Activated CD8-positive, alpha-beta T cell treated with anti-CD3 and anti-CD28 coated beads for 36 hours (primary cell): Measurements from ENCODE around the gene CTXND1. TPM values are rescaled to one million over a fixed set of nuclear protein-coding genes. Genes with fewer than 3 reads are reported as not detected.

Experiments
- ATAC-seq: fragments of 200-7000 bp; cut with Tn5 transposase; one replicate; pipeline ENCODE4 v1.10.0; 2021; ENCODE audit warnings: mild to moderate bottlenecking, moderate library complexity
- CTCF ChIA-PET: fragments of 350-600 bp; sonication (Branson Sonifier 250); formaldehyde crosslinking; loops from one replicate; lab custom pipeline; 2021; ENCODE audit warnings: antibody characterized with exemption; lab: Charles Lee
- POLR2A ChIA-PET: fragments of 350-600 bp; sonication (Branson Sonifier 250); formaldehyde crosslinking; loops from one replicate; lab custom pipeline; 2021; ENCODE audit warnings: antibody characterized with exemption; lab: Charles Lee
- DNase-seq: peaks from one replicate; pipeline ENCODE4 v3.0.0-alpha.2; 2020
- H3K27ac Mint-ChIP-seq: one replicate; pipeline ENCODE4 v1.8.0; 2021; ENCODE audit warnings: mild to moderate bottlenecking, mixed read lengths
- H3K27me3 Mint-ChIP-seq: one replicate; pipeline ENCODE4 v1.8.0; 2021; ENCODE audit warnings: mixed read lengths
- H3K36me3 Mint-ChIP-seq: one replicate; pipeline ENCODE4 v1.8.0; 2021; ENCODE audit warnings: low read depth, mixed read lengths
- H3K4me1 Mint-ChIP-seq: one replicate; pipeline ENCODE4 v1.8.0; 2021; ENCODE audit warnings: low read depth, mixed read lengths
- H3K4me3 Mint-ChIP-seq: one replicate; pipeline ENCODE4 v1.8.0; 2021; ENCODE audit warnings: mild to moderate bottlenecking, moderate library complexity, mixed read lengths
- H3K9me3 Mint-ChIP-seq: one replicate; pipeline ENCODE4 v1.8.0; 2021; ENCODE audit warnings: mixed read lengths
- CTCF ChIP-seq: fragments of 200-600 bp; IDR thresholded peaks from one replicate; pipeline ENCODE4 v1.8.0; 2022; ENCODE audit warnings: antibody characterized with exemption, mild to moderate bottlenecking
- intact Hi-C: fragments of 100-400 bp; cut with micrococcal nuclease; formaldehyde crosslinking; loops from one replicate; pipeline ENCODE4 v1.10.0; 2022
- total RNA-seq, 2 experiments: library from RNA; stranded (reverse); gene quantifications; one replicate each; pipeline ENCODE4 v1.2.3, GENCODE V29; 2021

The CTXND1 gene
- total RNA-seq, 2 experiments from 2014 or later: not detected

DNA sequence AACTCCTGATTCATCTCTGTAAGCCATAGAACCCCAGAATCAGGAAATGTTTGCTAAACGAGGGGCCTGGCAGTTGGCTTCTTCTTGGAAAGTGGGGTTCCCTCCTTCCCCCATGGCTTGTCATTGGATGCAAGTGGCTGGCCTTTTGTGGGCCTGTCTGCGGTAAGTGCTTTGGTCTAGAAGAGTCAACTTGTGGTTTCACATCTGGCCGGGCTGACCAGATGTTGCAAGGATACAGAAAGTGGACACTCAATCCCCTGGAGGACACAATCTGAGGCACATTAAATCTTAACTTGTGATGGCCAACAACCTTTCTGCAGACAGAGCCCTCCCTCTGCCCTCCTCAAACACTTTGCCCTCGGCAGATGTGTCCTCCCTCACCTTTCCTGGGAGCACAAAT lies 98.1 kb downstream of the CTXND1 start:
- peak overlapping the region; percentile 90 for H3K4me3 Mint-ChIP-seq
- peaks cover 5% of the 10 kb centered on the region for H3K36me3 Mint-ChIP-seq
- no peaks in the 10 kb centered on the region for H3K9me3 Mint-ChIP-seq
- H3K4me1 Mint-ChIP-seq: peaks cover 31% of the 10 kb centered on the region
- DNase-seq: no peak
- peak overlapping the region; percentile 93 for H3K27ac Mint-ChIP-seq
- ChIA-PET CTCF (interaction anchor here (1.4 kb wide), 1 partner anchor 93 kb away, joined by 3 read pairs; no protein-coding TSS in a partner anchor), POLR2A (interaction anchor here (1.0 to 1.2 kb wide), 4 partner anchors 22 to 183 kb away, joined by 3 to 5 read pairs (median 4); partner anchors contain the start of gene BCL2A1)
- no peak for TF ChIP-seq CTCF
- no peak for ATAC-seq
- H3K27me3 Mint-ChIP-seq: no peaks in the 10 kb centered on the region
- intact Hi-C loops: no loop called here

DNA sequence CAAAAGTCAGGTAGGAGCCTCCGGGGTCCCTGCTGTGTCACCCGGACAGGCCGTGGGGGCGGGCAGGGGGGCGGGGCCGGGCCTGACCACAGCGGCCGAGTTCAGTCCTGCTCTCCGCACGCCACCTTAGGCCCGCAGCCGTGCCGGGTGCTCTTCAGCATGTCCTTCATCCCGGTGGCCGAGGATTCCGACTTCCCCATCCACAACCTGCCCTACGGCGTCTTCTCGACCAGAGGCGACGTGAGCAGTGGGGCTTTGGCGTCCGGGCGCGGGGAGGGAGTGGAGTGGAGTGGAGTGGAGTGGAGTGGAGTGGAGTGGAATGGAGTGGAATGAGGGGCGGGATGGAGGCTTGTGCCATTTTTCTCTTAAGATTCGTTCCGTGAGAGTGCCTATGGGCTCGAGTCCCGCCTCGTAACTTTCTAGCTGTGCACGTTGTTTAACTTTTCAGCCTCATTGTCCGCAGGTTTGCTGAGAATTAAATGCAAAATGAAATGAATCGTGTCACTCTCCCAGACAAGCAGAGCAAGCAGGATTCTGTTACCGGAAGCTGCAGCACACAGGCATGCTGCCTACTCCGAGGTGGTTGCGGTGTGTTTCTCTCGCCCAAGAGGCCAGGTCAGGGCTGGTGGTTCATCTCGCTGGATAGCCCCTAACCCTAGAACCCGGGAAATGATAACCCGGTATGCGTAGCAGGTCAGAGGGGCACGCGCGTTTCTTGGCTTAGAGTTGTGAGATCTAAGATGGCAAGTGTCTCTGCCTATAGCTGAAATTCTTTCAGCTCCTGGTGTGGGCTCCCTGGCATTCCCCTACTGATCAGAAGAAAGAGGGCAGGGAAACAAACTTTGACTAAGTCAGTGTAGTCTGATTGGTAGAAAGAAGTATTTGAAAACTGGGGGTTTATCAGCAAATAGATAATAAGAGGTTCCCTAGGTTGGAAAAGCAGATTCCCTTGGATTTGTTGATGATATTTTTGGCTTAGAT lies 98.8 kb downstream of the CTXND1 start, which contains the start of gene FAH:
Gene FAH (plus strand): TSS at position 104 of the 981 bp plus-strand sequence. CDS start 56 bp downstream, at position 160.
- H3K27ac Mint-ChIP-seq: peak within 1 kb of the TSS; percentile 93
- ATAC-seq (peak; percentile 37), DNase-seq (peak; percentile 71)
- no peak for TF ChIP-seq CTCF
- H3K27me3 Mint-ChIP-seq: no peaks in the 10 kb centered on the region
- CTCF ChIA-PET: interaction anchor here (1.0 to 1.4 kb wide), 2 partner anchors 92 to 230 kb away, joined by 3 read pairs; no protein-coding TSS in a partner anchor
- H3K9me3 Mint-ChIP-seq: no peaks in the 10 kb centered on the region
- POLR2A ChIA-PET: interaction anchor here (0.6 to 1.2 kb wide), 6 partner anchors 15 to 703 kb away, joined by 3 to 5 read pairs (median 3); partner anchors contain the start of gene BCL2A1
- peaks cover 5% of the 10 kb centered on the region for H3K36me3 Mint-ChIP-seq
- peaks cover 31% of the 10 kb centered on the region for H3K4me1 Mint-ChIP-seq
- H3K4me3 Mint-ChIP-seq: peak within 1 kb of the TSS; percentile 90
- intact Hi-C loops: no loop called here

- CTCF ChIA-PET: interaction anchor here (1.0 kb wide), 2 partner anchors 9 to 229 kb away, joined by 3 read pairs; no protein-coding TSS in a partner anchor
- no peak for TF ChIP-seq CTCF
- Mint-ChIP-seq H3K27me3 (no peaks in the 10 kb centered on the region), H3K4me1 (peaks cover 31% of the 10 kb centered on the region), H3K36me3 (peaks cover 5% of the 10 kb centered on the region), H3K27ac (peak overlapping the region; percentile 82), H3K9me3 (no peaks in the 10 kb centered on the region), H3K4me3 (peak overlapping the region; percentile 90)
- DNase-seq (peak; percentile 97), ATAC-seq (peak; percentile 84)
- POLR2A ChIA-PET: interaction anchor here (0.6 to 1.2 kb wide), 3 partner anchors 12 to 181 kb away, joined by 3 to 5 read pairs (median 3); partner anchors contain the start of gene BCL2A1
- intact Hi-C loops: no loop called here
Observed at GRCh38 chr15:80152180-80152895, 99.7 kb downstream of the CTXND1 start.

DNA sequence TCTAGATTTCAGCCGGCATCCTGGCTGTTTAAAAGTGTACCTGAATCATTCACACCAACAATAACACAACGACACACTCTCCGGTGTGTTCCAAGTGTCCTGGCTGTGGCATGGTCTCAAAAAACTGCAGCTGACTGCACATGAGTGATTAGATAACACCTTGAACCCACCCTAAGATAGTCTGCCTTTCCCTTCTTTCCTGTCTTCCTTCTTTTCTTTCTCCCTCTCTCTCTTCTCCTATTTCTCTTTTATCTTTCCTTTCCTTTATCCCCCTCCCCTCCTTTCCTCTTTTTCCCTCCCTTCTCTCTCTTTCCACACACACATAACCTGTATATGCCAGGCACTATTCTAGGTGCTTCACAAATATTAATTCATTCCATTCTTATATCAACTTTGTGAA lies 100.4 kb downstream of the CTXND1 start:
- TF ChIP-seq CTCF: no peak
- intact Hi-C loops: no loop called here
- ChIA-PET CTCF (interaction anchor here (1.0 kb wide), 1 partner anchor 9 kb away, joined by 3 read pairs; no protein-coding TSS in a partner anchor), POLR2A (interaction anchor here (0.6 to 0.9 kb wide), 2 partner anchors 12 to 53 kb away, joined by 3 read pairs; no protein-coding TSS in a partner anchor)
- Mint-ChIP-seq H3K27ac (no peak overlapping the region), H3K36me3 (peaks cover 5% of the 10 kb centered on the region), H3K9me3 (no peaks in the 10 kb centered on the region), H3K27me3 (no peaks in the 10 kb centered on the region), H3K4me3 (peak overlapping the region; percentile 75), H3K4me1 (peaks cover 31% of the 10 kb centered on the region)
- no peak for ATAC-seq
- no peak for DNase-seq
